ENCODE measurements around the gene TMEM186. TPM values are rescaled to one million over a fixed set of nuclear protein-coding genes. Genes with fewer than 3 reads are reported as not detected.

TMEM186 gene
- total RNA-seq, 1 donor from 2014 or later = 10.6 TPM

GRCh38 chr16:8832717-8833105, 35.3 kb upstream of the TMEM186 start:
- Mint-ChIP-seq H3K9me3 (no peaks in the 10 kb centered on the region), H3K4me1 (peaks cover 19% of the 10 kb centered on the region), H3K27ac (no peak overlapping the region), H3K27me3 (no peaks in the 10 kb centered on the region), H3K36me3 (ENCODE audit: low read depth) (peaks cover 47% of the 10 kb centered on the region), H3K4me3 (no peak overlapping the region)
- TF ChIP-seq CTCF (IDR thresholded peaks at IDR 0.05) = no peak
- no peak for DNase-seq
- no peak for ATAC-seq (ENCODE audit: low read depth)
- CTCF ChIA-PET = no interaction called here
- intact Hi-C loops (cut with micrococcal nuclease) = no loop called here
- POLR2A ChIA-PET = no interaction called here

- TF ChIP-seq CTCF (IDR thresholded peaks at IDR 0.05) = no peak
- ATAC-seq (ENCODE audit: low read depth) (no peak), DNase-seq (no peak)
- ChIA-PET POLR2A (interaction anchor here (0.5 kb wide), 1 partner anchor 19 kb away, joined by 3 read pairs; no protein-coding TSS in a partner anchor), CTCF (no interaction called here)
- Mint-ChIP-seq H3K27me3 (no peaks in the 10 kb centered on the region), H3K4me3 (no peak overlapping the region), H3K4me1 (peaks cover 19% of the 10 kb centered on the region), H3K9me3 (no peaks in the 10 kb centered on the region), H3K36me3 (ENCODE audit: low read depth) (peaks cover 47% of the 10 kb centered on the region), H3K27ac (no peak overlapping the region)
- intact Hi-C loops (cut with micrococcal nuclease) = no loop called here
These were observed 34.7 kb upstream of the TMEM186 start for GRCh38 chr16:8831871-8832716.

- ATAC-seq (ENCODE audit: low read depth) (no peak), DNase-seq (no peak)
- Mint-ChIP-seq H3K9me3 (no peaks in the 10 kb centered on the region), H3K4me3 (no peak overlapping the region), H3K27ac (no peak overlapping the region), H3K4me1 (peaks cover 19% of the 10 kb centered on the region), H3K27me3 (no peaks in the 10 kb centered on the region), H3K36me3 (ENCODE audit: low read depth) (peaks cover 51% of the 10 kb centered on the region)
- POLR2A ChIA-PET = interaction anchor here (0.5 kb wide), 1 partner anchor 18 kb away, joined by 3 read pairs; no protein-coding TSS in a partner anchor
- no peak for TF ChIP-seq CTCF (IDR thresholded peaks at IDR 0.05)
- CTCF ChIA-PET = no interaction called here
- intact Hi-C loops (cut with micrococcal nuclease) = no loop called here
These were observed 34.0 kb upstream of the TMEM186 start for GRCh38 chr16:8831450-8831849.

- no peaks in the 10 kb centered on the region for H3K9me3 Mint-ChIP-seq
These were observed 31.2 kb upstream of the TMEM186 start for GRCh38 chr16:8828541-8829165.

More at GRCh38 chr16:8828541-8829165, 31.2 kb upstream of the TMEM186 start:
- CTCF ChIA-PET = interaction anchor here (0.7 kb wide), 1 partner anchor 310 kb away, joined by 3 read pairs; no protein-coding TSS in a partner anchor
- Mint-ChIP-seq H3K27ac (no peak overlapping the region), H3K4me1 (peaks cover 19% of the 10 kb centered on the region), H3K4me3 (no peak overlapping the region), H3K36me3 (ENCODE audit: low read depth) (peaks cover 63% of the 10 kb centered on the region), H3K27me3 (no peaks in the 10 kb centered on the region)
- no peak for DNase-seq
- POLR2A ChIA-PET = no interaction called here
- intact Hi-C loops (cut with micrococcal nuclease) = no loop called here
- ATAC-seq (ENCODE audit: low read depth) = no peak
- no peak for TF ChIP-seq CTCF (IDR thresholded peaks at IDR 0.05)

Data from activated B cell treated with CpG ODN at 0.5 μM for 24 hours (primary cell).